Measurements from ENCODE around the gene DPAGT1. TPM values are rescaled to one million over a fixed set of nuclear protein-coding genes. Genes with fewer than 3 reads are reported as not detected.

DPAGT1 gene
- total and polyA plus RNA-seq, 2 of the 8 experiments (the other 6 are each of a cell fraction or from before 2014, with no cell fraction given): 59.8 to 236 TPM

GRCh38 chr11:119108146-119108856 is 6.6 kb upstream of the DPAGT1 start:
- DNase-seq (ENCODE audit: low read depth in 1 of 2, low spot score in 2 of 2) (peak in 1 of 2 experiments; percentile 63), FAIRE-seq (no peak)
- peak overlapping the region; percentile 88 to 97 for H3K4me2 ChIP-seq (ENCODE audit: insufficient read depth in 1 of 2, low read depth in 2 of 2, low read length in 2 of 2)
- peaks cover 0 to 4% of the 10 kb centered on the region in 2 experiments for H4K20me1 ChIP-seq (replicated peaks in 1 of 2; ENCODE audit: control insufficient read depth in 1 of 2, insufficient read depth in 2 of 2, low read length in 2 of 2)
- H2BK120ac ChIP-seq (replicated peaks; ENCODE audit: low read depth, low read length): no peak overlapping the region
- H3K36me3 ChIP-seq (ENCODE audit: control insufficient read depth in 2 of 4, insufficient read depth in 4 of 4, low read length in 3 of 4): no peaks in the 10 kb centered on the region; a peak in 1 of 8 replicates
- CTCF ChIA-PET (ENCODE audit: partially characterized antibody): interaction anchor here (1.0 to 5.4 kb wide), 13 partner anchors 9 to 98 kb away, joined by 3 to 26 read pairs (median 6); partner anchors contain the start of genes ABCG4, CBL and HINFP
- H2BK5ac ChIP-seq (ENCODE audit: low read depth, low read length): no peak overlapping the region
- no peaks in the 10 kb centered on the region for H3K79me2 ChIP-seq (ENCODE audit: control insufficient read depth in 1 of 2, insufficient read depth in 2 of 2, low read length in 2 of 2)
- no peak overlapping the region for H3K14ac ChIP-seq (ENCODE audit: insufficient read length)
- H3K79me1 ChIP-seq (ENCODE audit: low read depth, low read length): peaks cover under 1% of the 10 kb centered on the region; the same call in 1 of the 2 replicates
- no peak overlapping the region for H2AFZ ChIP-seq (ENCODE audit: low read length)
- no peak overlapping the region for H4K5ac ChIP-seq (ENCODE audit: insufficient read length, low read depth, low read length)
- H2BK15ac ChIP-seq (ENCODE audit: low read length): no peak overlapping the region
- H4K8ac ChIP-seq (ENCODE audit: extremely low read depth, insufficient read depth, low read length): no peak overlapping the region
- H3K23me2 ChIP-seq (ENCODE audit: low read depth, low read length): peaks cover 12% of the 10 kb centered on the region
- H3K27me3 ChIP-seq (replicated peaks in 1 of 4; ENCODE audit: control insufficient read depth in 3 of 4, extremely low read depth in 1 of 4, insufficient read depth in 3 of 4, low read length in 3 of 4): peaks cover 2 to 20% (median 15%) of the 10 kb centered on the region in 4 experiments
- no peak overlapping the region for H3K27ac ChIP-seq (ENCODE audit: low read depth, low read length)
- POLR2A ChIA-PET (ENCODE audit: partially characterized antibody): interaction anchor here (0.7 to 10.6 kb wide), 6 partner anchors 10 to 208 kb away, joined by 4 to 139 read pairs (median 12); partner anchors contain the start of genes HINFP, HMBS, MCAM and VPS11
- TF ChIP-seq SUZ12 (IDR thresholded peaks at IDR 0.05; ENCODE audit: low read length) (0 out of 2 replicates have a peak, but pooled peaks have one; percentile 36), CTBP2 (IDR thresholded peaks at IDR 0.05; ENCODE audit: borderline replicate concordance, insufficient read depth, insufficient read length, low read length) (no peak)
- no peak overlapping the region for H4K91ac ChIP-seq (replicated peaks; ENCODE audit: insufficient read length, low read length)
- H3K9ac ChIP-seq (replicated peaks in 1 of 4; ENCODE audit: extremely low read depth in 1 of 4, low read depth in 3 of 4, low read length in 3 of 4): no peak overlapping the region
- H3K9me3 ChIP-seq (ENCODE audit: insufficient read depth in 2 of 2, low read depth in 1 of 2, low read length in 1 of 2): no peaks in the 10 kb centered on the region
- WGBS, 2 experiments (ENCODE audit: extremely low coverage in 1 of 2, insufficient coverage in 1 of 2, insufficient read length in 1 of 2, insufficient replicate concordance in 2 of 2, low coverage in 1 of 2, low lambda C conversion rate in 2 of 2, missing lambda C conversion rate in 1 of 2): 41% methylated on average over 7 of the region's 8 CpGs; no CpG with 5 or more reads in 1 of the 2 experiments
- peaks cover 0 to 20% (median 5%) of the 10 kb centered on the region in 4 experiments; a peak in 5 of 7 replicates for H3K4me1 ChIP-seq (replicated peaks in 1 of 4; ENCODE audit: control insufficient read depth in 3 of 4, insufficient read depth in 4 of 4, low read length in 3 of 4)
- peak overlapping the region; percentile 71 to 83 (median 75) for H3K4me3 ChIP-seq (ENCODE audit: extremely low read depth in 1 of 4, insufficient read depth in 2 of 4, low read depth in 3 of 4, low read length in 4 of 4)
- no peak overlapping the region for H3K23ac ChIP-seq (ENCODE audit: insufficient read length)
- H2BK20ac ChIP-seq (ENCODE audit: low read length): no peak overlapping the region
- no peak overlapping the region for H2AK5ac ChIP-seq (ENCODE audit: low read depth, low read length)
- H3K4ac ChIP-seq (replicated peaks; ENCODE audit: insufficient read length, low read depth, low read length): no peak overlapping the region
- no peak overlapping the region for H2BK12ac ChIP-seq (ENCODE audit: low read depth, low read length)
- H3K56ac ChIP-seq (replicated peaks; ENCODE audit: insufficient read length, low read depth, low read length): no peak overlapping the region
- H3K18ac ChIP-seq (ENCODE audit: extremely low read depth, low read length): no peak overlapping the region
